Stimulated activated memory B cell treated with anti-CD40 and anti-IgM and Interleukin-4, amounts not matched to agents 10 μg/mL and 1 μg/mL and 100 μg/mL, for 72 hours (primary cell): ENCODE results near the gene RBMX.
A peak's percentile ranks its signal among the peaks of the same experiment; 100 is the strongest.

ENCODE experiments used
- ATAC-seq: fragments of 150-1000 bp; cut with Tn5 transposase; 2 replicates; pipeline ENCODE4 v1.10.0; 2021
- H3K27ac Mint-ChIP-seq: one replicate; pipeline ENCODE4 v1.8.0; 2022; ENCODE audit warnings: mild to moderate bottlenecking, mixed read lengths
- H3K27me3 Mint-ChIP-seq: one replicate; pipeline ENCODE4 v1.8.0; 2022; ENCODE audit warnings: mixed read lengths
- H3K36me3 Mint-ChIP-seq: one replicate; pipeline ENCODE4 v1.8.0; 2022; ENCODE audit warnings: mixed read lengths
- H3K4me1 Mint-ChIP-seq: one replicate; pipeline ENCODE4 v1.8.0; 2022; ENCODE audit warnings: mixed read lengths
- H3K4me3 Mint-ChIP-seq: one replicate; pipeline ENCODE4 v1.8.0; 2022; ENCODE audit warnings: mild to moderate bottlenecking, moderate library complexity, mixed read lengths
- H3K9me3 Mint-ChIP-seq: one replicate; pipeline ENCODE4 v1.8.0; 2022; ENCODE audit warnings: mixed read lengths

The RBMX gene

DNA sequence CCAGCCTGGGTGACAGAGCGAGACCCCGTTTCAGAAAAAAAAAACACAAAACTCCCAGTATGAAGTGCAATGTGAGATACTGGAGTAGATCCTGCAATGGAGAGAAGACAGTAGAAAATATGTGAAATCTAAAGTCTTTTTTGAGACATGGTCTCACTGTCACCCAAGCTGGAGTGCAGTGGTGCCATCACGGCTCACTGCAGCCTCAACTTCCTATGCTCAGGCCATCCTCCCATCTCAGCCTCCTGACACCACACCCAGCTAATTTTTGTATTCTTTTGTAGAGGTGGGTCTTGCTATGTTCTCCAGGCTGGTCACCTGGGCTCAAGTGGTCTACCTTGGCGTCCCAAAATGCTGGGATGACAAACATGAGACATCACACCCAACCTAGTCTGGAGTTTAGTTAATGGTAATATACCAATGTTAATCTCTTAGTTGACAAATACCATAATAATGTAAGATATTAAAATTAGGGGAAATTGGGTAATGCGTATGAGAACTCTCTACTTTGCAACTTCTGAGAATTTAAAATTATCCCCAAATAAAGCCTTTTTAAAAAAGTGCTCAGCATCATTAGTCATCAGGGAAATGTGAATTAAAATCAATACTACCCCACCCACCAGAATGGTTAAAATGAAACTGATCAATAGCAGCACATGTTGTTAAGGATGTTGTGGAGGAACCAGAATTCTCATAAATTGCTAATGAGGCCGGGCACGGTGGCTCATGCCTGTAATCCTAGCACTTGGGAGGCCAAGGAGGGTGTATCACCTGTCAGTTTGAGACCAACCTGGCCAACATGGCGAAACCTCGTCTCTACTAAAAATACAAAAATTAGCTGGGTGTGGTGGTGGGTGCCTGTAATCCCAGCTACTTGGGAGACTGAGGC is 15.0 kb downstream of the RBMX start:
- Mint-ChIP-seq H3K27ac (no peak overlapping the region), H3K36me3 (peaks cover 30% of the 10 kb centered on the region), H3K4me1 (peaks cover 20% of the 10 kb centered on the region), H3K27me3 (no peaks in the 10 kb centered on the region), H3K9me3 (no peaks in the 10 kb centered on the region), H3K4me3 (no peak overlapping the region)
- ATAC-seq, result no peak

DNA sequence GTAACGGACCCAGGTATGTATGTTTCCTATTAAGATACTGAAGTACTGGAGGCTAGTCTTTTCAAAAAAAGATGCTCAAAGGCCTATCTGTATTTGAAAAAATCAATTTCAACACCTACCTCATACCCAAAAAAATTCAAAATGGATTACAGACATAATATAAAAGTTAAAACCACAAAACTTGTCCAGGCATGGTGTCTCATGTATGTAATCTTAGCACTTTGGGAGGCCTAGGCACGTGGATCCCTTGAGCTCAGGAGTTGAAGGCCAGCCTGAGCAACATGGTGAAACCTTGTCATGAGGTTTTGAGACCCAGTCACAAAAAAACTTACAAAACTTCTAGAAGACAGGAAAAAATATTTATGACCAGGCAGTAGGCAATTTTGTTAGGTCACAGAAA is 16.7 kb downstream of the RBMX start:
- no peak overlapping the region for H3K27ac Mint-ChIP-seq
- no peaks in the 10 kb centered on the region for H3K9me3 Mint-ChIP-seq
- H3K36me3 Mint-ChIP-seq, result peaks cover 34% of the 10 kb centered on the region
- H3K27me3 Mint-ChIP-seq, result no peaks in the 10 kb centered on the region
- no peak for ATAC-seq
- peaks cover 13% of the 10 kb centered on the region for H3K4me1 Mint-ChIP-seq
- no peak overlapping the region for H3K4me3 Mint-ChIP-seq

DNA sequence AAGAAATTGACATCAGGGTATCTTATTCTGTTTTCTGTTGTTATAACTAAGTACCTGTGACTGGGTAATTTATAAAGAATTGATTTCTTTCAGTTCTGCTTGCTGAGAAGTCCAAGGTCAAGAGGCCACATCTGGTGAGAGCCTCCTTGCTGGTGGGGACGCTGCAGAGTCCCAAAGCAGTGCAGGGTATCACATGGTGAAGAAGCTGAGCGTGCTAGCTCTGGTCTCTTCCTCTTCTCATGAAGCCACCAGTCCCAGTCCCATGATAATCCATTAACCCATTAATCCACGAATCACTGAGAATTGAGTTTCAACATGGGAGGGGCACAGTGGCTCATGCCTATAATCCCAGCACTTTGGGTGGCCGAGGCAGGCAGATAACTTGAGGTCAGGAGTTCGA is 18.0 kb downstream of the RBMX start:
- peaks cover 44% of the 10 kb centered on the region for H3K36me3 Mint-ChIP-seq
- peaks cover 22% of the 10 kb centered on the region for H3K4me1 Mint-ChIP-seq
- no peak overlapping the region for H3K27ac Mint-ChIP-seq
- no peaks in the 10 kb centered on the region for H3K27me3 Mint-ChIP-seq
- H3K9me3 Mint-ChIP-seq, result no peaks in the 10 kb centered on the region
- ATAC-seq, result no peak
- no peak overlapping the region for H3K4me3 Mint-ChIP-seq

DNA sequence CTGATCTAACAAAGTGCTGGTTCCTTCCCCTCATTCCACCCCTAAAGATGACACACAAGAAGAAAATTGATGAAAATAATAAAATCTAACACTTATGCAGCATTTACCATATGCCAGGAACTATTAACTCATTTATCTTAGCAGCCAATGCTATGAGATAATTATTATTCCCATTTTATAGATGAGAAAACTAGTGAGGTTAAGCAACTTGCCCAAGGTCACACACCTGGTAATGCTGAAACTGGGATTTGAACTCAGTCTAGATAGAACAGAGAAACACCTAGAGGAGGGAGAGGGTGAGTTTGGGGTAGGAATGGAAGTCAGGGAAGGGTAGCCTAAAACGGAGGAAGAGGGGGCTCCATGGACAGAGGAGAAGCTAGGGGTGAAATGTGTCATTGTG is 18.6 kb downstream of the RBMX start:
- Mint-ChIP-seq H3K4me1 (peaks cover 22% of the 10 kb centered on the region), H3K27ac (no peak overlapping the region), H3K27me3 (no peaks in the 10 kb centered on the region), H3K4me3 (no peak overlapping the region), H3K9me3 (no peaks in the 10 kb centered on the region), H3K36me3 (peaks cover 45% of the 10 kb centered on the region)
- ATAC-seq, result no peak

DNA sequence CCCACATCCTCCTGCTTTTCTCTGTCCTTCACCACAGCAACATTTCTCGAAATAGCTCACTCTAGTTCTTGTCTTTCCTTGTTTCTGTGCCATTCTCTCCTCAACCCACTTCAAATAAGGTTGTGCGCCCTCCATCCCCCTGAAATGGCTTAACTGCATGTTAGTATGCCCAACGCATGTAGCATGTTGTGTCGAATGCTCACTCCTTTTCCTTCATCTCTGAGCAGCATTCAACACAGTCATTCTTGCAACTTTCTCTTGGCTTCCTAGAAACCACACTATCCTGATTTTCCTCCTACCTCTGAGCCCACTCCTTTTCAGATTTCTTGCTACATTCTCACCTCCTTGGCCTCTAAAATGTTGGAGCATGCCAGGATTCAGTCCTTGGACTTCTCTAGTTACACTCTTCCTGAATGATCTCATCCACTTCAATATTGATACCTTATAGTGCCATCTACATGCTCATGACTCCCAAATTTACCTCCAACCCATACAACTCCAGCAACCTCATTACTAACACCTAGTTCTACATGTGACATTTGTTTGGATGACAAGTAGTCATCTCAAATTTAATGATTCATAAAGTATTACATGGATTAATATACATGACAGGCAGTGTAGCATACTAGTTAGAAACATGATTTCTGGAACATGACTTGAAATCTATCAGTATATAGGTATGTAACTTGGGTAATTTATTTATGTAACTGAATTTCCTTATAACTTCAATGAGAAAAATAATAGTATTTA is 22.3 kb downstream of the RBMX start:
- Mint-ChIP-seq H3K4me1 (peaks cover 26% of the 10 kb centered on the region), H3K36me3 (peaks cover 65% of the 10 kb centered on the region), H3K4me3 (no peak overlapping the region), H3K27ac (peak overlapping the region; percentile 88), H3K27me3 (no peaks in the 10 kb centered on the region), H3K9me3 (no peaks in the 10 kb centered on the region)
- no peak for ATAC-seq

DNA sequence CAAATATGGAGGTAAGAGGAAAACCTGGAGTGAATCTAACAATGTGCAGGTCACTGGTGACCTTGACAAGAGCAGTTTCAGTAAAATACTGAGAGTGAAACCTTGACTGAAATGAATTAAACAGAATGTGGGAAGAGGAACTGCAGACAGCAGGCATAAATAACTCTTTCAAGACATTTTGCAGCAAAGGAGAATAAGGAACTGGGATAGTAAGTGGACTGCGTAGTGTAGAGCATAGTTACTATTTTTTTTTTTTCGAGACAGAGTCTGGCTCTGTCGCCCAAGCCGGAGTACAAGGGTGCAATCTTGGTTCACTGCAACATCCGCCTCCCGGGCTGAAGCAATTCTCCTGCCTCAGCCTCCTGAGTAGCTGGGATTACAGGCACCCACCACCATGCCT is 24.0 kb downstream of the RBMX start:
- H3K27ac Mint-ChIP-seq, result peak overlapping the region; percentile 88
- H3K36me3 Mint-ChIP-seq, result peaks cover 68% of the 10 kb centered on the region
- ATAC-seq, result peak; percentile 78
- H3K4me1 Mint-ChIP-seq, result peaks cover 19% of the 10 kb centered on the region
- H3K27me3 Mint-ChIP-seq, result no peaks in the 10 kb centered on the region
- H3K4me3 Mint-ChIP-seq, result peak overlapping the region; percentile 46
- no peaks in the 10 kb centered on the region for H3K9me3 Mint-ChIP-seq

DNA sequence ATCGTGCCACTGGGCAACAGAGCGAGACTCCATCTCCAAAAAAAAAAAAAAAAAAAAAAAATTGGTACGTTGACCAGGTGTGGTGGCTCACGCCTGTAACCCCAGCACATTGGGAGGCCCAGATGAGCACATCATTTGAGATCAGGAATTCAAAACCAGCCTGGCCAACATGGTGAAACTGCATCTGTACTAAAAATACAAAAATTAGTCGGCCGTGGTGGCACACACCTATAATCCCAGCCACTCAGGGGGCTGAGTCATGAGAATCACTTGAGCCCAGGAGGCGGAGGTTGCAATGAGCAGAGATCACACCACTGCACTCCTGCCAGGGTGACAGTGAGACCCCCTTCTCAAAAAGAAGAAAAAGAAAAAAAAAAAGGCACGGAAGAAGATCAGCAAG is 24.5 kb downstream of the RBMX start:
- no peaks in the 10 kb centered on the region for H3K27me3 Mint-ChIP-seq
- H3K36me3 Mint-ChIP-seq, result peaks cover 63% of the 10 kb centered on the region
- ATAC-seq, result no peak
- H3K4me3 Mint-ChIP-seq, result peak overlapping the region; percentile 46
- peaks cover 18% of the 10 kb centered on the region for H3K4me1 Mint-ChIP-seq
- H3K27ac Mint-ChIP-seq, result peak overlapping the region; percentile 88
- H3K9me3 Mint-ChIP-seq, result no peaks in the 10 kb centered on the region

DNA sequence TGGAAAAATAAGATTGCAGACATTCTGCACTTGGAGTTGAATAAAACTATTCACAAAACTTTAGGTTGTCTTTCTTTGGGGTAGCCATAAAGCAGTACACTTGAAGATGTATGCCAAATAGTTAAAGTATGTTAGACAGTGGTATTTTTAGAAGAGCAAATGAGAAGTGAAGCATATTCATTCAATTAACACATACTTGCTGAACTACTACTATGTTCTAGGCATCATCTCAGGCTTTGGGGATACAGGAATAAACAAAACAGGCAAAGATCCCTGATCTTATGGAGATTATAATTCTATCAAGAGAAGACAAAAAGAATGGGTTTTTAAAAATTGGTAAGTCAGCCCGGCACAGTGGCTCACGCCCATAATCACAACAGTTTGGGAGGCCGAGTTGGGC is 29.0 kb downstream of the RBMX start:
- no peak for ATAC-seq
- Mint-ChIP-seq H3K4me3 (no peak overlapping the region), H3K27me3 (no peaks in the 10 kb centered on the region), H3K27ac (no peak overlapping the region), H3K36me3 (peaks cover 52% of the 10 kb centered on the region), H3K9me3 (no peaks in the 10 kb centered on the region), H3K4me1 (peaks cover 7% of the 10 kb centered on the region)

DNA sequence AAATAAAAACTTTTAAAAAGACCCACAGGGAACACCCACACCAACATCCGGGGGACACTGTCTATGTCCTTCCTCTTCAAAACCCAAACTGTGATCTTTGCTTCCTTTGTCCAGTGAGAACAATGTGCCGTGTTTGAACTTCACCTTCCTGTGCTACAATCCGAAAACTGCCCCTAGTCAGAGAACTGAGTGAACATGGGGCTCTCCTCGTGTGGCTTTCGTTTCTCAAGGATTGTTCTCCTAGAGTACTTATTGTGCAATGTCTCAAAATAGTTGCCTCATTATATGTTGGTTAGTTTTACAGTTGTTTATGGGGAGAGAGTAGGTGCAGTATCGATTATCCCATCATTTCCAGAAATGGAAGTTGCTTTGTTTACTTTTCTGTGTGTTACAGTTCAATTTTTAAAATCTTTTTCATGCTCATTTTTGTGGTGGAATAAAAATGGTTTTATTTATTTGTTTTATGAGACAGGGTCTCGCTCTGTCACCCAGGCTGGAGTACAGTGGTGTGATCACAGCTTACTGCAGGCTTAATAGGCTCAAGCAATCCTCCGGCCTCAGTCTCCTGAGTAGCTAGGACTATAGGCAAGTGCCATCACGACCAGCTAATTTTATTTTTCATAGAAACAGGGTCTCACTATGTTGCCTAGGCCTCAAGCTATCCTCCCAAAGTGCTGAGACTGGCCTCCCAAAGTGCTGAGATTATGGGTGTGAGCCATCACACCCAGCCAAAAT is 29.9 kb downstream of the RBMX start:
- ATAC-seq, result no peak
- Mint-ChIP-seq H3K36me3 (peaks cover 55% of the 10 kb centered on the region), H3K4me3 (no peak overlapping the region), H3K9me3 (no peaks in the 10 kb centered on the region), H3K27ac (no peak overlapping the region), H3K4me1 (no peaks in the 10 kb centered on the region), H3K27me3 (no peaks in the 10 kb centered on the region)

DNA sequence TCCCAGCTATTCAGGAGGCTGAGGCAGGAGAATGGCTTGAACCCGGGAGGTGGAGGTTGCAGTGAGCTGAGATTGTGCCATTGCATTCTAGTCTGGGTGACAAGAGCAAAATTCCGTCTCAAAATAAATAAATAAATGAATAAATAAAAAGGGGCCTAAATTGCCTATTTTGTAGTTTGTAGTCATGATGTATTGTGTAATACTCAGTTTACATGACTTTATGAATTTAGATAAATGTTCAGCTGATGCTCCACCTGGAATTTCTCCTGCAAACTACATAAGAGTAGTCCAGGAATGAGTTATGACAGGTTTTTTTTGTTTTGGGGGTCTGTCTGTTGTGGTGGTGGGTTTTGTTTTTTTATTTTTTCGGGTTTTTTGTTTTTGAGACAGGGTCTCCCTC is 31.1 kb downstream of the RBMX start:
- Mint-ChIP-seq H3K9me3 (no peaks in the 10 kb centered on the region), H3K4me1 (no peaks in the 10 kb centered on the region), H3K4me3 (no peak overlapping the region), H3K27ac (no peak overlapping the region), H3K36me3 (peaks cover 55% of the 10 kb centered on the region), H3K27me3 (no peaks in the 10 kb centered on the region)
- no peak for ATAC-seq

DNA sequence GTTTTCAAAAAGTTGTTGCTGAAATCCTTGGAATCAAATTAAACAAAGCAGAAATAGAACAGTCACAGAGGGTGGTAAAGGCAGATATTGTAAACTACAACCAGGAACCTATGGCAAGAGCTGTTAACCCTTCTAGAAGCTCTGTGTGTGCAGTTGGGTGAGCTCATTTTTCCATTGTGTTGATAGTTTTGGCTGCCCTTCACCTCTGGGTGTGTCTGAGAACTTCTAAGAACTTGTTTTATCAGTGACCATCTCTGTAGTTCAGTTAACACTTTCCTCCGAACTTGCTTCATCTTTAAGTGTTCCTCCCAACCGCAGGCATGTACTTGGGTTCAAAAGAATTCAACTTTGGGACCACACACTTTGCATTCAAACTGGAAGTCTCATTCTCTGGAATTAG is 32.7 kb downstream of the RBMX start:
- Mint-ChIP-seq H3K4me3 (no peak overlapping the region), H3K27me3 (no peaks in the 10 kb centered on the region), H3K4me1 (no peaks in the 10 kb centered on the region), H3K27ac (no peak overlapping the region), H3K9me3 (no peaks in the 10 kb centered on the region), H3K36me3 (peaks cover 42% of the 10 kb centered on the region)
- ATAC-seq, result no peak

DNA sequence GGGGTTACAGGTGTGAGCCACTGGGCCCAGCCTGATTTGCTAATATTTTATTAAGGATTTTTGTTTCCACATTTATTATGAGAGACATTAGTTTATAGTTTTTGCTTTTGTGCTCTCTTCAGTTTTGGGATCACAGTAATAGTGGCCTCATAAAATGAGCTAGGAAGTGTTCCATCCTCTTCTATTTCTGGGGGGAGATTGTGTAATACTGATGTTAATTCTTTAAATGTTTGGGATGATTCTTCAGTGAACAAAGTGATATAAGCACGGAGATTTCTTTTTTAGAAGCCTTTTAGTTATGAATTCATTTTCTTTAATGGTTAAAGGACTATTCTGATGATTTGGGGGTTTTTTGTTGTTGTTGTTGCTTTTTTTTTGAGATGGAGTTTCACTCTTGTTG is 41.3 kb downstream of the RBMX start:
- no peaks in the 10 kb centered on the region for H3K4me1 Mint-ChIP-seq
- ATAC-seq, result no peak
- H3K27me3 Mint-ChIP-seq, result no peaks in the 10 kb centered on the region
- peaks cover 13% of the 10 kb centered on the region for H3K36me3 Mint-ChIP-seq
- H3K4me3 Mint-ChIP-seq, result no peak overlapping the region
- no peak overlapping the region for H3K27ac Mint-ChIP-seq
- no peaks in the 10 kb centered on the region for H3K9me3 Mint-ChIP-seq

DNA sequence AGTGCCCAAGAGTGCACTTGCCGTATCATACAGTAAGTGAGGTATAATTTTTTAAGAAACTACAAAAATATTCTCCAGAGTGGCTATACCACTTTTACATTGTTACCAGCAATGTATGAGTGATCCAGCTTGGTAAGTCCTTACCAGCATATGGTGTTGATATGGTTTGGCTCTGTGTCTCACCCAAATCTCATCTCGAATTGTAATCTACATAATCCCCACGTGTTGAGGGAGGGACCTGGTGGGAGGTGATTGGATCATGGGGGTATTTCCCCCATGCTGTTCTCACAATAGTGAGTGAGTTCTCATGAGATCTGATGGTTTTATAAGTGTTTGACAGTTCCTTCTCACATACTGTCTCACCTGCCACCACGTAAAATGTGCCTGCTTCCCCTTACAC is 44.8 kb downstream of the RBMX start:
- no peak overlapping the region for H3K4me3 Mint-ChIP-seq
- no peaks in the 10 kb centered on the region for H3K27me3 Mint-ChIP-seq
- no peak overlapping the region for H3K27ac Mint-ChIP-seq
- no peak for ATAC-seq
- H3K9me3 Mint-ChIP-seq, result no peaks in the 10 kb centered on the region
- H3K4me1 Mint-ChIP-seq, result no peaks in the 10 kb centered on the region
- peaks cover 5% of the 10 kb centered on the region for H3K36me3 Mint-ChIP-seq

DNA sequence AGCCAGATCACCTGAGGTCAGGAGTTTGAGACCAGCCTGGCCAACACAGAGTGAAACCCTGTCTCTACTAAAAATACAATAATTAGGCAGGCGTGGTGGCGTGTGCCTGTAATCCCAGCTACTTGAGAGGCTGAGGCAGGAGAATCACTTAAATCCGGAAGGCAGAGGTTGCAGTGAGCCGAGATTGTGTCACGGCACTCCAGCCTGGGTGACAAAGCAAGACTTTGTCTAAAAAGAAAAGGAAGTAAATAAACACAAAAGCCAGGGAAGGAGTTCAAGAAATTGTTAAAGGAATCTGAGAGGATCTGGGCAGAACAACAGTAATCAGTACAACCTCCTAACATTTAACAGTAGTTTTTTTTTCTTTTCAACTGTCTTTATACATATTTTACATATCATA is 51.1 kb downstream of the RBMX start:
- Mint-ChIP-seq H3K27me3 (no peaks in the 10 kb centered on the region), H3K36me3 (peaks cover 6% of the 10 kb centered on the region), H3K4me3 (no peak overlapping the region), H3K9me3 (no peaks in the 10 kb centered on the region), H3K27ac (no peak overlapping the region), H3K4me1 (no peaks in the 10 kb centered on the region)
- ATAC-seq, result no peak

DNA sequence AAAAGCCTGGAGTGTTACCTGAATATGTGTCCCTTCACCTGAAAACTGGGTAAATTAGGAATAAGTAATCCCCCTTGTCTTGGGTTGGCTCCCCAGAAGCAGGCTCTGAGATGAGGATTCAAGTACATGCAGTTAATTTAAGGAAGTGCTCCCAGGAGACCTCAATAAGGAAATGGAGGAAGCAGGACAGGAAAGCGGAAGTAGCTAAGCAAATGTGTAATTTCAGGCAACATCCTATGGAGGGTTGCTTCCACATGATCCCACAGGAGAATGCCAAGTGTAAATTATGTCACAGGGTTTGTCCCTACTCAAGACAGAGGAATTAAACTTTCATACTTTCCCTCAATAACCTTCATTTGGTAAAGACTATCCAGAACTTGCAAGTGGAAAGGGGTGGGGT is 51.7 kb downstream of the RBMX start:
- H3K4me3 Mint-ChIP-seq, result no peak overlapping the region
- no peak overlapping the region for H3K27ac Mint-ChIP-seq
- no peaks in the 10 kb centered on the region for H3K4me1 Mint-ChIP-seq
- peaks cover 6% of the 10 kb centered on the region for H3K36me3 Mint-ChIP-seq
- ATAC-seq, result no peak
- no peaks in the 10 kb centered on the region for H3K27me3 Mint-ChIP-seq
- no peaks in the 10 kb centered on the region for H3K9me3 Mint-ChIP-seq
